ENCODE measurements around the gene CFAP58. TPM values are rescaled to one million over a fixed set of nuclear protein-coding genes. Genes with fewer than 3 reads are reported as not detected.

The CFAP58 gene
- total RNA-seq, 2 experiments from 2014 or later = 0.21 to 0.23 TPM

- POLR2A ChIA-PET = interaction anchor here (2.7 kb wide), 1 partner anchor 8 kb away, joined by 21 read pairs; the partner anchor contains the start of gene ITPRIP
Measured at GRCh38 chr10:104330168-104331110, 23.2 kb upstream of the CFAP58 start.

GRCh38 chr10:104331208-104331838 is 22.3 kb upstream of the CFAP58 start:
- CTCF ChIA-PET = interaction anchor here (1.2 to 2.0 kb wide), 4 partner anchors 26 to 57 kb away, joined by 3 to 6 read pairs (median 4); no protein-coding TSS in a partner anchor

More at GRCh38 chr10:104330168-104331110, 23.2 kb upstream of the CFAP58 start:
- CTCF ChIA-PET = interaction anchor here (0.7 to 2.0 kb wide), 9 partner anchors 13 to 56 kb away, joined by 3 to 6 read pairs (median 3); no protein-coding TSS in a partner anchor

GRCh38 chr10:104332243-104333031 is 21.2 kb upstream of the CFAP58 start:
- ChIA-PET CTCF (interaction anchor here (1.1 kb wide), 1 partner anchor 27 kb away, joined by 3 read pairs; no protein-coding TSS in a partner anchor), POLR2A (no interaction called here)

More at GRCh38 chr10:104331208-104331838, 22.3 kb upstream of the CFAP58 start:
- POLR2A ChIA-PET = no interaction called here

GRCh38 chr10:104333032-104333727 is 20.5 kb upstream of the CFAP58 start:
- ChIA-PET POLR2A (no interaction called here), CTCF (interaction anchor here (1.1 to 1.3 kb wide), 3 partner anchors 12 to 38 kb away, joined by 3 read pairs; no protein-coding TSS in a partner anchor)

- POLR2A ChIA-PET = no interaction called here
- CTCF ChIA-PET = interaction anchor here (1.1 to 1.4 kb wide), 4 partner anchors 13 to 39 kb away, joined by 3 to 4 read pairs (median 3); no protein-coding TSS in a partner anchor
Measured at GRCh38 chr10:104333728-104334373, 19.8 kb upstream of the CFAP58 start.

- ChIA-PET CTCF (interaction anchor here (1.2 to 1.4 kb wide), 3 partner anchors 13 to 40 kb away, joined by 3 to 4 read pairs (median 3); no protein-coding TSS in a partner anchor), POLR2A (no interaction called here)
Measured at GRCh38 chr10:104334561-104334960, 19.1 kb upstream of the CFAP58 start.

GRCh38 chr10:104334965-104335650 is 18.5 kb upstream of the CFAP58 start:
- POLR2A ChIA-PET = interaction anchor here (0.7 kb wide), 2 partner anchors 15 to 61 kb away, joined by 3 read pairs; no protein-coding TSS in a partner anchor

GRCh38 chr10:104336821-104337467 is 16.7 kb upstream of the CFAP58 start:
- ChIA-PET CTCF (interaction anchor here (1.1 to 2.9 kb wide), 6 partner anchors 13 to 63 kb away, joined by 3 to 18 read pairs (median 6); no protein-coding TSS in a partner anchor), POLR2A (interaction anchor here (0.9 to 2.4 kb wide), 4 partner anchors 8 to 15 kb away, joined by 3 to 21 read pairs (median 7); no protein-coding TSS in a partner anchor)

More at GRCh38 chr10:104334965-104335650, 18.5 kb upstream of the CFAP58 start:
- CTCF ChIA-PET = interaction anchor here (0.7 to 2.3 kb wide), 3 partner anchors 29 to 395 kb away, joined by 3 to 10 read pairs (median 4); no protein-coding TSS in a partner anchor

GRCh38 chr10:104337521-104337984 is 16.1 kb upstream of the CFAP58 start:
- POLR2A ChIA-PET = interaction anchor here (1.0 to 2.4 kb wide), 6 partner anchors 8 to 57 kb away, joined by 3 to 21 read pairs (median 5); partner anchors contain the start of gene CFAP58
- CTCF ChIA-PET = interaction anchor here (0.8 to 2.9 kb wide), 11 partner anchors 9 to 63 kb away, joined by 3 to 18 read pairs (median 5); partner anchors contain the start of gene CFAP58

- ChIA-PET POLR2A (interaction anchor here (1.0 to 2.4 kb wide), 8 partner anchors 9 to 69 kb away, joined by 3 to 21 read pairs (median 4); partner anchors contain the start of genes CFAP58 and GSTO2), CTCF (interaction anchor here (0.8 to 2.9 kb wide), 13 partner anchors 9 to 62 kb away, joined by 3 to 18 read pairs (median 4); partner anchors contain the start of gene CFAP58)
Measured at GRCh38 chr10:104337985-104338735, 15.5 kb upstream of the CFAP58 start, which contains the start of gene ITPRIP. TSS of gene ITPRIP (minus strand) at chr10:104338465. CDS start at chr10:104316051, 22,414 bp downstream.

GRCh38 chr10:104339469-104340110 is 14.0 kb upstream of the CFAP58 start:
- ChIA-PET CTCF (interaction anchor here (1.6 to 2.9 kb wide), 6 partner anchors 11 to 48 kb away, joined by 4 to 18 read pairs (median 8); partner anchors contain the start of gene CFAP58), POLR2A (interaction anchor here (0.6 to 2.4 kb wide), 3 partner anchors 10 to 70 kb away, joined by 4 to 21 read pairs (median 10); partner anchors contain the start of gene GSTO2)

- ChIA-PET POLR2A (no interaction called here), CTCF (interaction anchor here (1.6 to 2.5 kb wide), 3 partner anchors 13 to 48 kb away, joined by 4 to 9 read pairs (median 7); partner anchors contain the start of gene CFAP58)
Measured at GRCh38 chr10:104340111-104340526, 13.5 kb upstream of the CFAP58 start.

- CTCF ChIA-PET = interaction anchor here (1.1 to 1.6 kb wide), 2 partner anchors 11 to 66 kb away, joined by 3 to 8 read pairs; no protein-coding TSS in a partner anchor
Measured at GRCh38 chr10:104340641-104341040, 13.0 kb upstream of the CFAP58 start.

GRCh38 chr10:104342941-104343411 is 10.7 kb upstream of the CFAP58 start:
- ChIA-PET CTCF (interaction anchor here (1.6 kb wide), 1 partner anchor 13 kb away, joined by 3 read pairs; no protein-coding TSS in a partner anchor), POLR2A (no interaction called here)

More at GRCh38 chr10:104340641-104341040, 13.0 kb upstream of the CFAP58 start:
- POLR2A ChIA-PET = no interaction called here

Measured in activated CD8-positive, alpha-beta memory T cell treated with anti-CD3 and anti-CD28 coated beads for 36 hours (primary cell).